Prostate gland (tissue), 2 donors: Measurements from ENCODE around the gene NEK2. TPM values are rescaled to one million over a fixed set of nuclear protein-coding genes. Genes with fewer than 3 reads are reported as not detected.

Experiments
- DNase-seq: peaks from one replicate; pipeline ENCODE4 v3.0.0-alpha.2; 2019; ENCODE audit warnings: low spot score
- H3K27ac ChIP-seq, 2 donors: fragments of 200-600 bp; sonication (generic); 2 replicates each; pipeline ENCODE4 v1.5.1; 2017 to 2019
- H3K27me3 ChIP-seq: fragments of 200-600 bp; sonication (generic); replicated peaks from 2 replicates; pipeline ENCODE4 v1.5.1; 2019; ENCODE audit not compliant: insufficient read depth
- H3K36me3 ChIP-seq, 2 donors: fragments of 200-600 bp; sonication (generic); 1 replicate in 1 of 2; 2 replicates in 1 of 2; pipeline versions ENCODE4 v1.5.1 to v1.8.1; 2017 to 2019
- H3K4me1 ChIP-seq: fragments of 200-600 bp; sonication (generic); replicated peaks from 2 replicates; pipeline ENCODE4 v1.5.1; 2019
- H3K4me3 ChIP-seq, 2 donors: fragments of 200-600 bp; sonication (generic); 2 replicates each; pipeline ENCODE4 v1.5.1; 2017 to 2019
- H3K9me3 ChIP-seq: fragments of 200-600 bp; sonication (generic); 2 replicates; pipeline ENCODE4 v1.5.1; 2017
- CTCF ChIP-seq, 4 experiments: fragments of 200-600 bp in 2 of 4; fragments of 450-650 bp in 2 of 4; sonication (generic) in 2 of 4; IDR thresholded peaks; 1 replicate in 3 of 4; 2 replicates in 1 of 4; pipeline ENCODE4 v1.5.1; 2016 to 2019; ENCODE audit warnings: antibody characterized with exemption in 4 of 4, mild to moderate bottlenecking in 2 of 4, moderate library complexity in 2 of 4
- POLR2A ChIP-seq: fragments of 450-650 bp; IDR thresholded peaks from one replicate; pipeline ENCODE4 v1.6.1; 2016; ENCODE audit warnings: antibody characterized with exemption, mild to moderate bottlenecking
- POLR2AphosphoS5 ChIP-seq: sonication (generic); formaldehyde crosslinking; IDR thresholded peaks from one replicate; pipeline ENCODE4 v1.6.1; 2017; ENCODE audit warnings: antibody characterized with exemption
- WGBS: methylation state at CpG from one replicate; pipeline ENCODE4 v1.1.5; 2018; 5-methylcytosine and 5-hydroxymethylcytosine counted together
- intact Hi-C: fragments of 100-400 bp; cut with DNase I; formaldehyde crosslinking; loops from one replicate; pipeline ENCODE4 v1.14.2; 2022
- total RNA-seq, 2 donors: library from RNA; depleted of rRNA; stranded (reverse); fragments of >200 nt; gene quantifications; one replicate each; pipeline ENCODE4 v1.1.0, GENCODE V29; 2016

Gene NEK2
- total RNA-seq, 2 donors from 2014 or later, result 1.7 to 8.5 TPM

DNA sequence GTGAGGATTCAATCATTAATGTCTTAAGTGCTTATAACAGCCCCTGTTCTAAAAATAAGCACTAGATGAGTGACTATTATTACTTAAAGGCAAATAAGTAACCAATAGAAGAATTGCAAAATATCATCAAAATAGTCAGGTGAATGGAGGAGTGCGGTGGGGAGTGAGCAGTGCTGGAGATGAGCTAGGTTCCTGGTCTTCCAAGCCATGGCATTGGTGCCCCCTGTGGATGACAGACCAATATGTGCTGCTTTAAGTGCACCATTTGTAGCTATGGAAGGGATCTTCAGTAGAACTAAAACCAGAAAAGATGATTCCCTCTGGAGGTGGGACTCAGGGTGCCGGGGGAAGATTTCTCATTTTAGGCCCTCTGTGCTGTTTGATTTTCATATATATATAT is 50.4 kb downstream of the NEK2 start:
- H3K9me3 ChIP-seq, result no peaks in the 10 kb centered on the region
- H3K36me3 ChIP-seq, result no peaks in the 10 kb centered on the region
- intact Hi-C loops, result no loop called here
- no peaks in the 10 kb centered on the region for H3K4me1 ChIP-seq
- 87% methylated on average over 2 of the region's 2 CpGs for WGBS
- no peak for DNase-seq
- no peak overlapping the region for H3K4me3 ChIP-seq
- H3K27ac ChIP-seq, result no peak overlapping the region
- no peak for TF ChIP-seq POLR2AphosphoS5
- no peak for TF ChIP-seq CTCF (IDR thresholded peaks at IDR 0.05)
- TF ChIP-seq POLR2A, result no peak
- H3K27me3 ChIP-seq, result no peaks in the 10 kb centered on the region

DNA sequence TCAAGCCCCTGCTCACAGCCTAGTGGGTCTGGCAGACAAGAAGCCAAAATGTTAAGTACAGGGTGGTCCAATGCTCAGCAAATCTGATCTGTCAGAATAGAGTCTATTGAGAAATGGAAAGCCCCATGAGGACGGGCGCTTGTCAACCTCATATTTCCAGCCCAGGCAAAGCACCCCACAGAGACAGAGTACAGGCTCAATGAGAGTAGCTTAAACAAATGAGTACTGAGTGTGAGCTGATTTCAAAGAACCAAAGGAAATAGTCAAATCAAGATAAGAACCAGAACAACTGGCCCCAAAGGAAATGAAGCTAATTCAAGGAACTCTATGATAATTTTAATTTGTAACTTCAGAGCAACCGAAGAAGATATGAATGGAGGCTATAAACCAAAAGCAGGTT is 51.9 kb downstream of the NEK2 start:
- H3K36me3 ChIP-seq, result no peaks in the 10 kb centered on the region
- no peaks in the 10 kb centered on the region for H3K27me3 ChIP-seq
- H3K4me3 ChIP-seq, result no peak overlapping the region
- WGBS, result 67% methylated on average over 3 of the region's 3 CpGs
- H3K4me1 ChIP-seq, result no peaks in the 10 kb centered on the region
- no peaks in the 10 kb centered on the region for H3K9me3 ChIP-seq
- intact Hi-C loops, result no loop called here
- TF ChIP-seq CTCF (IDR thresholded peaks at IDR 0.05), result no peak
- no peak for TF ChIP-seq POLR2A
- DNase-seq, result no peak
- no peak overlapping the region for H3K27ac ChIP-seq

DNA sequence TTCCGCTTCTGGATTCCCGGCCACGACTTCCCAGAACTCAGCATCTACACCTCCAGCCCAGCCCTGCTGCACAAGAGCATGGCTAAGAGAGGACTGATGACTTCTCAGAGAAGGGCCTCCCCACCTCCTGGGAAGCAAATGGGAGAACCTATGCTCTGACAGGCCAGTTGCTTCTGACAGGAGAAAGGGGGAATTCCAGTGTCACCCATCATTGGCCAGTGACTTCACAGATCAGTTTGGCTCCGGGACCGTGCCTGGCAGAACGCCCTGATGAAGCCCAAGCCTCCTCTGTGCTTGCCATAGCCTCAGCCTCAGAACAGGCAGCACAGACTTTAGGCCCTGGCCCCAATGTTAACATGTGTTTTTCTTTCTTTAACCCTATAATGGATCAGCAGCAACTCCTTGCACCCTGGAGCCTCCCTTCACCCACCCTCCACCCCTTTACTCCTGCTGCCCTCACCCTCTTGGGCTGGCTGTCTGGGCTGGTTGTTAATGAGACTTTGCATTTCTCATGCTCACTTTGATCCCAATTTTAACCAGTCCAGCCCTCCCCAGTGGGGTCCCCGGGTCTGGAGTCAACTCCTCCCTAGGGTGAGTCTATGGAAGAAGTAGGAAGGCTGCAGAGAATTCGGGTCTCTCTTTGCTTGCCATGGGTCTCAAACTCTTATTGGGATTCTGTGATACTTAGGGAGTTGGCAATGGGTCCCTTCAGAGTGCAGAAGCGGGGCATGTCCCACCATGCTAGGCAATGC is 53.8 kb downstream of the NEK2 start:
- intact Hi-C loops, result no loop called here
- Histone ChIP-seq H3K27ac (no peak overlapping the region), H3K4me3 (no peak overlapping the region), H3K4me1 (no peaks in the 10 kb centered on the region), H3K27me3 (no peaks in the 10 kb centered on the region), H3K36me3 (no peaks in the 10 kb centered on the region), H3K9me3 (no peaks in the 10 kb centered on the region)
- no peak for DNase-seq
- no peak for TF ChIP-seq CTCF (IDR thresholded peaks at IDR 0.05)
- TF ChIP-seq POLR2AphosphoS5, result no peak
- no peak for TF ChIP-seq POLR2A
- WGBS, result 49% methylated on average over 9 of the region's 9 CpGs

GRCh38 chr1:211620097-211620496 is 55.3 kb downstream of the NEK2 start:
- WGBS, result 89% methylated on average over 5 of the region's 5 CpGs
- no peak for TF ChIP-seq CTCF (IDR thresholded peaks at IDR 0.05)
- no peak for TF ChIP-seq POLR2AphosphoS5
- TF ChIP-seq POLR2A, result no peak
- DNase-seq, result no peak
- H3K4me3 ChIP-seq, result no peak overlapping the region
- H3K27ac ChIP-seq, result no peak overlapping the region
- intact Hi-C loops, result no loop called here
- H3K36me3 ChIP-seq, result no peaks in the 10 kb centered on the region
- H3K4me1 ChIP-seq, result no peaks in the 10 kb centered on the region
- no peaks in the 10 kb centered on the region for H3K27me3 ChIP-seq
- H3K9me3 ChIP-seq, result no peaks in the 10 kb centered on the region
